Adipocyte (in vitro differentiated cells): ENCODE results near the gene ANAPC4.

ENCODE experiments used
- DNase-seq: peaks from one replicate; pipeline ENCODE4 v3.0.0-alpha.2; 2015; ENCODE audit warnings: low read depth
- H3K27me3 ChIP-seq: replicated peaks from 2 replicates; pipeline ENCODE4 v1.7.0; 2013; ENCODE audit warnings: mild to moderate bottlenecking, low read length, moderate library complexity; ENCODE audit not compliant: control insufficient read depth, insufficient read depth
- H3K36me3 ChIP-seq: 2 replicates; pipeline ENCODE4 v1.7.0; 2013; ENCODE audit warnings: low read length, mild to moderate bottlenecking, moderate library complexity; ENCODE audit not compliant: control insufficient read depth, insufficient read depth, severe bottlenecking
- H3K4me1 ChIP-seq: 2 replicates; pipeline ENCODE4 v1.7.0; 2013; ENCODE audit warnings: mild to moderate bottlenecking, low read length, moderate library complexity; ENCODE audit not compliant: control insufficient read depth, insufficient read depth
- H3K4me3 ChIP-seq: 2 replicates; pipeline ENCODE4 v1.7.0; 2013; ENCODE audit warnings: mild to moderate bottlenecking, low read length, moderate library complexity
- H3K9ac ChIP-seq: 2 replicates; pipeline ENCODE4 v1.7.0; 2013; ENCODE audit warnings: mild to moderate bottlenecking, low read length, moderate library complexity
- H3K9me3 ChIP-seq: 2 replicates; pipeline ENCODE4 v1.7.0; 2013; ENCODE audit warnings: mild to moderate bottlenecking, low read length, moderate library complexity; ENCODE audit not compliant: control insufficient read depth

The ANAPC4 gene

GRCh38 chr4:25452081-25452480 lies 75.0 kb downstream of the ANAPC4 start:
- no peak overlapping the region for H3K9ac ChIP-seq
- peaks cover 6% of the 10 kb centered on the region for H3K4me1 ChIP-seq
- DNase-seq, result no peak
- no peaks in the 10 kb centered on the region for H3K36me3 ChIP-seq
- no peaks in the 10 kb centered on the region for H3K9me3 ChIP-seq
- H3K4me3 ChIP-seq, result no peak overlapping the region
- peaks cover 5% of the 10 kb centered on the region for H3K27me3 ChIP-seq

DNA sequence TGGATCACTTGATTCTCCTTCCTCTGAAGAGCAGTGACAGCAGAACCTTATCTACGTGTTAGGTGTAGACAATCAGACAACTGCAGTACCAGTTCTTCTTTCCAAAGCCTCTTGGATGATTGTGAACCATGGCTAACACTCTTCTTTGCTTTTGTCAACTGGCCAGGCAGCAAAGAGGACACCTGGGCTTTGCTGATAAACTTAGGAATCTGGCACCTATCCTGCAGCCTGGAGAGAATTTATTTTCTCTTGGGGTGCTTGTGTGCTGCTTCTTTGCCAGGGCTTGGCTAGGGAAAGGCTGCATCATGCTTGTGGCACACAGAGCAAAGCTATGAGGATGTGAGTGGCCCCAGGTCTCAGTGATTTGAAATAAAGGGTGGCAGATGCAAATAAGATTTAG lies 77.4 kb downstream of the ANAPC4 start:
- H3K27me3 ChIP-seq, result no peaks in the 10 kb centered on the region
- no peaks in the 10 kb centered on the region for H3K9me3 ChIP-seq
- DNase-seq, result no peak
- H3K4me3 ChIP-seq, result no peak overlapping the region
- H3K36me3 ChIP-seq, result no peaks in the 10 kb centered on the region
- peaks cover 6% of the 10 kb centered on the region for H3K4me1 ChIP-seq
- H3K9ac ChIP-seq, result no peak overlapping the region

DNA sequence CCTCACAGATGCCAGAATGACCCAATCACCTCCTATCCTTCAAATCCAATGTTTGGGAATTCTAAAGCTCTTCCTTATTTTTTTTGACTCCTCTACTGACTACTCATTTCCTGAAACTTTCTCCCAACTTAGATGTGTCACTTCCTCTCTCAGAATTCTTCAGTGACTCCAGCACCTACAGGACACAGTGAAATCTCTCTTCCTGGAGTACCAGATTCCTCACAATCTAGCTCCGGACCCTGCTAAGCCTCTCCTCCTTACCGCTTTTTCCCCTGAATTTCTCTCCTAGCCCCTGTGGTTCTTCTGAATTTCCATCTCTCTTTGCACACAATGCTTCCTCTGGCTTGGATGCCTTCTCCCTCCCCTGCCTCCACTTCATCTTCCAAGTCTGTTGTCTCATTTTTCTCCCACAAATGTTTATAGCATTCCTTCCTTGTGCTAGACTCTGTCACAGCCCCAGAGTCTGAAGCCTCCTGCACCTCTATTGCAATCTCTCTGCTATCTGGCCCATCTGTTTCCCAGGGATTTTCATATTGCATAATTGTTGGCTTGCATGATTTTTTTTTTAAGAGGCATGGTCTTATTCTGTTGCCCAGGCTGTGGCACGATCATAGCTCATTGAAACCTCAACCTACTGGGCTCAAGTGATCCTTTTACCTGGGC lies 80.1 kb downstream of the ANAPC4 start:
- no peak overlapping the region for H3K4me3 ChIP-seq
- H3K36me3 ChIP-seq, result no peaks in the 10 kb centered on the region
- H3K4me1 ChIP-seq, result peaks cover 6% of the 10 kb centered on the region
- DNase-seq, result peak; percentile 37
- no peaks in the 10 kb centered on the region for H3K9me3 ChIP-seq
- H3K9ac ChIP-seq, result no peak overlapping the region
- no peaks in the 10 kb centered on the region for H3K27me3 ChIP-seq

GRCh38 chr4:25466966-25467697 lies 90.1 kb downstream of the ANAPC4 start:
- Histone ChIP-seq H3K4me1 (no peaks in the 10 kb centered on the region), H3K9ac (no peak overlapping the region), H3K9me3 (peaks cover 6% of the 10 kb centered on the region), H3K27me3 (peaks cover 3% of the 10 kb centered on the region), H3K36me3 (no peaks in the 10 kb centered on the region), H3K4me3 (no peak overlapping the region)
- DNase-seq, result no peak

DNA sequence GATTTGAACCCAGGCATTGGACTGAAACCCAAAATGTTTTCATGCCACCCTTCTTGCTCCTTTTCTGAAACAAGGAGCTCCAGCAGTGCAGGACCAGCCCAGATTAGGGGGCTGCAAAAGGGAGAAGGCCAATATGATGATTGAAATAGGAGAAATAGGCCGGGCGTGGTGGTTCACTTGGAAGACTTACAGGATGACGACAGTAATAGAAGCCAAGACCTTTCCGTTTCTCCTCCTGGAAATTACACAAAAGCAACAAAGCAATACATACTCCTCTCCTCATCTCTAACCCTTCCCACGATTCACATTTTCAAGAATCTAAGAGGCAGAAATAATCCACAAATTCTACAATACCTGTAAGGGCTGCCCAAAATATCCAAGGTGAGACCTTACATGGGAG lies 90.8 kb downstream of the ANAPC4 start:
- H3K9me3 ChIP-seq, result peaks cover 6% of the 10 kb centered on the region
- peaks cover 3% of the 10 kb centered on the region for H3K27me3 ChIP-seq
- no peaks in the 10 kb centered on the region for H3K36me3 ChIP-seq
- DNase-seq, result no peak
- no peak overlapping the region for H3K9ac ChIP-seq
- H3K4me3 ChIP-seq, result no peak overlapping the region
- no peaks in the 10 kb centered on the region for H3K4me1 ChIP-seq
